Ecto neural progenitor cell (in vitro differentiated cells): Measurements from ENCODE around the gene HELT.
A peak's percentile ranks its signal among the peaks of the same experiment; 100 is the strongest.
"Not testable (repeated sequence)": the region's sequence is repeated elsewhere in the genome, so short reads cannot be mapped to it uniquely, and the experiment has no call there.

Source experiments
- DNase-seq: peaks from one replicate; pipeline ENCODE4 v3.0.0-alpha.2; 2018; ENCODE audit warnings: low spot score

Gene HELT

DNA sequence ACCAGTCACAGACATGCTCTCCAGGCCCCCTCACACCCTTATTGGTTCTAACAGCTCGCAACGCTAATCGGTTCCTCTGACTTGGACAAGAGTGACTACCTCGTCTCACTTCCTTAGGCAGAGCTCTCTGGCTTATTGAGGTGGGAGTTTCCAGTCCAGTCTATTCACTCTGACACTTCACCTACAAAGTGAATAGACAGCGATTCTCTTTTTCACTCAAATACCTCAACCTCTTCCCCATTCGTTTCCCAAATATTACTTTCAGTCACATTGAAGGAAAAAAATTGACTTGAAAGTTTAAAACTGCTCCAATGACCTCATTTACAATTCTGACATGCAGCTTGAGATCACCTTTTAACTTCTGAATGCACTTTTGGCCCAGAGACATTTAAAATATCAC is 17.7 kb downstream of the HELT start:
- no peak for DNase-seq

DNA sequence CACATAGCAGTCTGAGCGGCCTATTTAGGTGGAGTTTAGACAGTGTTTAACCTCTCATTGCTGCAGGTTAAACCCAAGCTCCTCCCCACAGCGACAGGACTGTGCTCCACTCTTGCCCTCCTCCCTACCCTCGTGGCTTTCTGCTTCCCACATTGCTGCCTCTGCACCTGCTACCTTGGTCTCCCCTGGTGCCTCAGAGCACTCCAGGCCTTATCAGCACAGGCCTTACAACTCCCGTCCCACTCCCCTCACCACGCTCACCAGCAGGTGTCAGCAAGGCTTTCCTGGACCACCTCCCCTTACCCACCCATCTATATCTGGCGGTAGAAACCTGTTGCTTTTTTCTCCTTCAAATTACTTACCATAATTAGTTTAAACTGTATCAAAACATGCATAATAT is 18.6 kb downstream of the HELT start:
- DNase-seq, result no peak

DNA sequence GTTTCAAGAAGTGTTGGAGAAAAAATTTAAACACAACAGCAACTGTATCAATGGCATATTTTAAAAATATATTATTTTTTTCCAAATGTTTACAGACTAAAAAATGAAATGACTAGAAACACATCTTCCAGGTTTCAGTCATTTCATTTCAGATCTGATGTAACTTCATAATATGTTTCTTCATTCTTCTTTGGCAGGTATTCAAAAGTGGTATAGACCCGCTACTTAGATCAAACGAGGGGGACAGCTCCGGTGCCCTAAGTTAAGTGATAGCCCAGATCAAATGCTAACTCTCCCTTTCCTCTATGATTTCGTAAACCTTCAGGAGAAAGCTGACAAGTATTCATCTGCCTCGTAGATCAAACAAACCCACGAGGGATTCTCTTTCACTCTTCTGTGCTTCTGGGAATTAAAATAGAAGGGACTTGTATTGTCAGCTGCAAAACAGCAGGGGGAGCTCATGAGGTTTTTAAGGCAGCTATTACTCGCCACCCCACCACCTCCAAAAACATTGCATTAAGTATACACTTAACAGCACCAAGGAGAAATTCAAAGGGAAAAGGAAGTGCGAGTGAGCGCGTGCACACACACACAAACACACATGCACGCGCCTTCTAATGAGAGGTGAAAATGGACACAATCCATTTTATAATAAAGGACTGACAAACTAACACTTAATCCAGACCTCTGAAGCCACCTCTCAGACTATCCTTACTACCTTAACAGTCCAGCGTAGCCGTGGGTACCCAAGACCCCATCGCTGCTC is 21.4 kb downstream of the HELT start:
- no peak for DNase-seq

DNA sequence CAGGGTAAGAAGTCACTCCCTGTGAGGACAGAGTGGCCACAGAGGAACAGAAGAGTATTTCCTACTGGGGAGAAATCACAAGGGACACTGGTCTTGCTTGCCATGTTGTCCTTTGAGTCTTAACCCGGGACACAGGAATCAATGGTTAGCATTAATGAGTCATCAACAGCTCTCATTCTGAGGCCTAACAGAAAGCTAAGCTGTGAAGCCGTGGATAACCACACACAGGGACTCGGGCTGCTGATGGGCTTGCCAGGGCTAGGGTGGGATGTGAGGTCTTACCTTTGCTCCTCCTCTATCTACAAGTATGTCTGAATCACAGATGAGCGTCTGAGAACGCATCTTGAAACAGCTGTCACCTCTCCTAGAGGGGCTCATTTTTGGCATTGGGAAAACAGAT is 22.2 kb downstream of the HELT start:
- DNase-seq, result no peak

DNA sequence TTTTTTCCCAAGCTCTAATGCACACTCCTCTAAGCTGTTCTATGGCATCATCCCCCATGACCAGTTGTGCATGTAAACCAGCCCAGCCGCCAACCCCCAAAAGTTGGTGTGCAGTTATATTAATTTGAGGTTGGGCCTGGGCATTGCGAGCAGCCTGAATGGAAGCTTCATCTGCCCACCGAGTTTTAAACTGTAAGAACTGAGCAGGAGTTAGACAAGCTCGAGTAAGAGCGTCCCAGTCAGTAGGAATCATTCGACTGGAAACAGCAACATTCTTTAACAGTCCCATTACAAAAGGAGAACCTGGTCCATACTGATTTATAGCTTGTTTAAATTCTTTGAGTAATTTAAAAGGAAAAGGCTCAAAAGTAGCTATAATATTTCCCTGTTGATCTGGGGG is 32.0 kb downstream of the HELT start:
- DNase-seq, result not testable (repeated sequence)

DNA sequence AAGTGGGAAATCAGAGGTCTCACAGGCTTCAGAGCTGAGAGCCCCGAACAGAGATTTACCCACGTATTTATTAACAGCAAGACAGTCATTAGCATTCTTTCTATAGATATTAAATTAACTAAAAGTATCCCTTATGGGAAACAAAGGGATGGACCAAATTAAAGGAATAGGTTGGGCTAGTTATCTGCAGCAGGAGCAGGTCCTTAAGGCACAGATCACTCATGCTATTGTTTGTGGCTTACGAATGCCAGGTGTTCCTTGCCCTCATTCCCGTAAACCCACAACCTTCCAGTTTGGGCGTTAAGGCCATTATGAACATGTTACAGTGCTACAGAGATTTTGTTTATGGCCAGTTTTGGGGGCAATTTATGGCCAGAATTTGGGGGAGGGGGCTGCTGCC is 33.0 kb downstream of the HELT start:
- DNase-seq, result not testable (repeated sequence)

DNA sequence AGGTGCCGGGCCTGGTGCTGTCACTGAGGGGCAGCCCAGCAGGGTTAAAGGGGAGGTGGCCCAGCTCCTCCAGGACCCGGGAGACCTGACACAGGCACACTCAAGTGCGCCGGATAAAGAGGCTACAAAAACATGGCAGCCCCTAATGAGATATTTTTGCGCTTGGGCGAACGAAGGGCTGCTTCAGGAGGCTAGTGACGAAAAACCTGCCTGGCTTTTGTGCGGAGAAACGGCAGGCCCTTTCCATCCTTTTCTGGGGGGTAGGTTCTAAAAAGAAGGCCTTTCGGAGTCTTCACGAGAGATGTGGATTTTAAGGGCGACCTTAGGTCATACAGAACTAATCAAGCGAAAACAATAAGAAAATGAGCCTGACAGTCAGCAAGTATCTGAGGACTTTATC is 35.5 kb downstream of the HELT start:
- no peak for DNase-seq

DNA sequence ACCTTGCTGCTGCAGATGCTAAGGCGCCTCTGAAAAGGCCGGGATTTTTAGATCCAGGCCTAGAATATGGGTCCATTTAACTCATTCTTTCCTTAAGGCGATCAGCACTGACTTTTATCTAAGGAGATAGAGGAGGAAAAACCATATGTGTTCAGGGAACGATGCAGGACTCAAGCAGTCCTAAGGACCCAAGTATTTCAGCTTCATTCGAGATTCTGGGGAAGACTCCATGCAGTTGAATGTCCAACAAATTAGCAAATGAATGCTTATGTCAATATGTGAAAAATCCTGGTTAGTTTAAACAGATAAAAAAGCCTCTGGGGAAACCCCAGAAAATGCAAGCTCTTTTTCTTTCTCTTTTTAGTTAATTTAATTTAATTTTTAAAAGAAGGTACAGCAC is 36.0 kb downstream of the HELT start:
- no peak for DNase-seq

DNA sequence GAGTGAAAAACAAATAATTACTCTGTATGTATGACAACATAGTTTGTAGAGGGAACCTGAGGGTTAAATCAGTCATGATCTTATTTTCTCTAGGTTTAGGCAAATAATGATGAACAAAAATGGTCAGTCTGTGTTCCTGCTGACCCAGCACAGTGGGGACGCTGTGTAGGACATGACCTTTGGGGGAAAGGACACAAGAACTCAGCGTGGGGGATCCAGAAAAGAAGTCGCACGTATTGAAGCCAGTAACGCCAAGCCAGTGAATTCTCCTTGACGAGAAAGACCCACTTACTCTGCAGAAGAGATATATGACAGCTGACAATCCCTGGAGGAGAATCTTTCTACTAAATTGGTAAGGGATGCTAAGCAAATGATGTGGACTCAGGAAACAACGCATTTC is 36.6 kb downstream of the HELT start:
- peak; percentile 58 for DNase-seq

DNA sequence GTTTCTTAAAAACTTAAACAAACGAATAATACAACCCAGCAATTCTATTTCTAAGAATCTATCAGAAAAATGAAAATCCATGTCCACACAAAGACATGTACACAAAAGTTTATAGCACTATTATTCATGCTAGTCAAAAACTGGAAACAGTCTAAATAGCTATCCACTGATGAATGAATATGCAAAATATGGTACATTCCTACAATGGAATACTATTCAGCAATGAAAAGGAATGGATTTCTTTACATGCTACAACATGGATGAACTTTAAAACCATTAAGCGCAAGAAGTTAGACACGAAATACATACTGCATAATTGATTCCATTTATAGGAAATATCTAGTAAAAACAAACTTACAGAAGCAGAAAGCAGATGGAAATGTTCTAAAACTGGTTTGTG is 43.3 kb downstream of the HELT start:
- no peak for DNase-seq

DNA sequence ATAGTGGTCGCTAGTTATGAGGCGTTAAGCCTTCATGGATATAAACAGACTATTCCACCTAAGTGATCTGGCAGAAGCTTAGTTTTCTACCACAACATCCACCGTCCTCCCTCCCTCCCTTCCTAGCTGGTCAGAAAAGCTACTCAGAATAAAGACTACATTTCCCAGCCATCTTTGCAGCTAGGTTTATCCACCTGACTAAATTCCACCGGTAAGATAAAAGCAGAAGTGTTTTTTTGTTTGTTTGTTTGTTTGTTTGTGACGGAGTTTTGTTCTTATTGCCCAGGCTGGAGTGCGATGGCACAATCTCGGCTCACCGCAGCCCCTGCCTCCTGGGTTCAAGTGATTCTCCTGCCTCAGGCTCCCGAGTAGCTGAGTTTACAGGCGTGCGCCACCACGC is 44.3 kb downstream of the HELT start:
- DNase-seq, result no peak

DNA sequence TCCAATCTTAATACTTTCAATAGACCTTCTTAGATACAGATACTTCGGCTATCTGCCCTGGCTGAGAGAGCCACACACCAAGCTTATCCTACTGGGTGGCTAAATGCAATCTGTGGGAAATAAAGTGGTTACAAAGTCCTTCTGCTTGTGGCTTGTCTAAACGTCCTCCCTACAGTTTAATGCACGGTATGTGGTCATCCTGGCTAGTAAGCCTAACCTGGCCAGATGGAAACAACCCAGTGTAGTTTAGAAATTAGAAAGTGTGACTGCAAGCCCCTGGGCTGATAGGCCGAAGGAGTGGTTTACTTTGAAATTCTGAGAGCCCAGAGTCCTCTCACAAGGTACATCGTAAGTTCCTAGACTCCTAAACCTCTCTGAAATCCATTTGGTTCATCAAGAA is 47.9 kb downstream of the HELT start:
- no peak for DNase-seq

DNA sequence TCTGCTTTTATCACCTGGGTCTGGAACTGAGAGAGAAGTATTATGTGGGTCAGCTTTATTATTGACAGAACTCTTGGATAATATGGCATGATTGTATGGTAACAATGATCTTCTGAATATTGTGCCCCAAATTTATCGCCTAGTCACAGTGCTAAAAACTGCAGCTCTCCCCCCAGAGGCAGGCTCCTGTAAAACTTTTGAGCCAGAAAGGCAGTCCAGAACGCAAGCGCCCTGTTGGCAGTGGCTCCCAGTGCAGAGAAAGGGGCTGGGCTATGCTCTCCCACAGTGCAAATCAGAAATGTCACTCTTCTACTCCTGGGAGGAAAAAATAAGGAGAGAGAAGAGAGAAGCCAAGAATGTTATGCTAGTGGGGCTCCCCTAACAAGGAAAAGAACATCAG is 50.5 kb downstream of the HELT start:
- no peak for DNase-seq
